Kidney glomerular epithelial cell (primary cell): ENCODE results near the gene RPEL1.

Source experiments
- DNase-seq: peaks from one replicate; lab custom pipeline; 2025; lab: John Stamatoyannopoulos, UW

Gene RPEL1

GRCh38 chr10:103280506-103280905 lies 34.8 kb downstream of the RPEL1 start:
- DNase-seq: no peak

DNA sequence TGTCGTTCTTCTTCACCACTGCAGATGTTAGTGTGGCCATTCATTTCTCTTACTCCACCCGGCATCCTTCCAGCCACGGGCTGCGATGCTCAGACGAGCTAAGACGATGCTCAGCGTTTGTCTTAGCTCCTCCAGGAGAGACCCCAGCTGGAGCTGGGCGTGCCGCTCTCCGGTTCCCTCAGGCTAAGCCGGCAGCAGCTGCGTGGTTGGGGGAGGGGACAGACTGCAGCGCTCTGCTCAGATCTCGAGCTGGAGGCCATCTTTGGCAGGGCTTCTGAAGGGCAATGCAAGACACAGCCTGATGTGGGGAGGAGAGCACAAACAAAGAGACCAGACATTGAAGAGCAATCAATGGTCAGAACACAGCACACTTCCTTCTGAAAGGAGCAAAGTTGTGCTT lies 36.1 kb downstream of the RPEL1 start:
- DNase-seq: no peak

- DNase-seq: no peak
Observed at GRCh38 chr10:103282961-103283360, 37.3 kb downstream of the RPEL1 start.

DNA sequence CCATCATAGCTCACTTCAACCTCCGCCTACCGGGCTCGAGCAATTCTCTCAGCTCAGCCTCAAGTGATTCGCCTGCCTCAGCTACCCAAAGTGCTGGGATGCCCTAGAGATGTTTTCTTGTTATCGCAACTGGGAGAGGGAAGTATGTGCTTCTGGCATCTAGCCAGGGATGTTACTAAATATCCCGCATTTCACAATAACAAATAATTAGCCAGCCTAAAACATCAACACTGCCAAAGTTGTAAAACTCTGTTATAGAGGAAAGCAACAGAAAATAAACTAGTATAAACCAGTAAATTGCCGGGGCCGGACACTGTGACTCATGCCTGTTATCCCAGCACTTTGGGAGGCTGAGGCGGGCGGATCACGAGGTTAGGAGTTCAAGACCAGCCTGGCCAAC lies 38.5 kb downstream of the RPEL1 start:
- DNase-seq: no peak

- no peak for DNase-seq
Observed at GRCh38 chr10:103287992-103288391, 42.3 kb downstream of the RPEL1 start.

- DNase-seq: no peak
Observed at GRCh38 chr10:103291588-103291987, 45.9 kb downstream of the RPEL1 start.

DNA sequence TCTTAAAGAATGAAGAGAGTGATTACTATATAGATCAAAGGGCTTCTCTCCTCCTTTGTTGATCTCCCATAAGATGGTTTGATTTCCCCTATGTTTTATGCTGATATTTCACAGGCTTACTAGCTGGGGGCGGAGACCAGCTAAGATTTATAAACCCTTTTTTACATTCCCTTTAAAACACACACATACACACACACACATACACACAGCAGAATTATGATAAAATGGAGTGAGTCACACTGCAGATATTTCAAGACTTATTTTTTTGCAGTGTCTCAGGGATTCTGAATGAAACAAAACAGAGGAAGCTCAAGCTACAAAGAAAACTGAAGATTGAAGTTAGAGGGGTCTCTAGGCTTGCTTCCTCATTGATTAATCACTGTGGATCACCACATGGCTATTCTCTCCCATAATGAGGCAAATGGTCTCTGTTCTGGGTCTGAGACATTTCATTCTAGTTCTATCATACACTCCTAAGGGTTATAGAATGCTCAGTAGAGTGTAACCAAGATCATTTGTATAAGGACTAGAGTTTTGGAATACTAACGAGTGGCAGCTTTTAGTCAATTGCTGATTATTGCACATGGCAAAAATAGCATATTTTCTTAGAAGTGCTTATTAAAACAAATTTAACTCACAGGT lies 49.8 kb downstream of the RPEL1 start:
- peak; percentile 46 for DNase-seq
